GM23338 (cell line): ENCODE results near the gene TMC1. TPM values are rescaled to one million over a fixed set of nuclear protein-coding genes. Genes with fewer than 3 reads are reported as not detected.
"Not testable (repeated sequence)": the region's sequence is repeated elsewhere in the genome, so short reads cannot be mapped to it uniquely, and the experiment has no call there.

Experiments
- ATAC-seq: fragments of 200-7000 bp; cut with Tn5 transposase; 3 replicates; pipeline ENCODE4 v1.9.1; 2020
- DNase-seq: peaks from one replicate; pipeline ENCODE4 v3.0.0-alpha.2; 2015; ENCODE audit warnings: low spot score
- H2AFZ ChIP-seq: fragments of 200-600 bp; sonication (generic); 2 replicates; pipeline ENCODE4 v1.8.0; 2016; ENCODE audit warnings: antibody characterized with exemption, mild to moderate bottlenecking, moderate library complexity
- H3F3A ChIP-seq: fragments of 200-600 bp; sonication (generic); replicated peaks from 2 replicates; pipeline ENCODE4 v1.8.0; 2017; ENCODE audit warnings: antibody characterized with exemption, mixed run types, low read depth
- H3K27ac ChIP-seq: fragments of 200-600 bp; sonication (generic); 2 replicates; pipeline ENCODE4 v1.6.1; 2016; ENCODE audit warnings: low read depth
- H3K27me3 ChIP-seq: fragments of 200-600 bp; sonication (generic); 2 replicates; pipeline ENCODE4 v1.8.0; 2016; ENCODE audit warnings: mild to moderate bottlenecking, mixed run types, moderate library complexity; ENCODE audit not compliant: insufficient read depth
- H3K36me3 ChIP-seq: fragments of 200-600 bp; sonication (generic); 2 replicates; pipeline ENCODE4 v1.8.0; 2016; ENCODE audit warnings: mild to moderate bottlenecking; ENCODE audit not compliant: insufficient read depth
- H3K4me1 ChIP-seq: fragments of 200-600 bp; sonication (generic); 2 replicates; pipeline ENCODE4 v1.8.0; 2016; ENCODE audit warnings: mild to moderate bottlenecking, moderate library complexity; ENCODE audit not compliant: insufficient read depth
- H3K4me2 ChIP-seq: fragments of 200-600 bp; sonication (generic); 2 replicates; pipeline ENCODE4 v1.7.1; 2017; ENCODE audit warnings: mixed run types
- H3K4me3 ChIP-seq: fragments of 200-600 bp; sonication (generic); 2 replicates; pipeline ENCODE4 v1.6.1; 2016; ENCODE audit warnings: mixed run types
- H3K79me2 ChIP-seq: fragments of 200-600 bp; sonication (generic); replicated peaks from 2 replicates; pipeline ENCODE4 v1.8.0; 2017; ENCODE audit warnings: mild to moderate bottlenecking; ENCODE audit not compliant: insufficient read depth
- H3K9me2 ChIP-seq: fragments of 200-600 bp; sonication (generic); 2 replicates; pipeline ENCODE4 v1.8.0; 2017; ENCODE audit not compliant: insufficient read depth
- H4K20me1 ChIP-seq: fragments of 200-600 bp; sonication (generic); replicated peaks from 2 replicates; pipeline ENCODE4 v1.8.0; 2017; ENCODE audit warnings: mild to moderate bottlenecking; ENCODE audit not compliant: insufficient read depth
- H3K27ac Mint-ChIP-seq: 2 replicates; pipeline ENCODE4 v1.8.0; 2020; ENCODE audit warnings: inconsistent platforms, mild to moderate bottlenecking, moderate library complexity, mixed read lengths
- H3K27me3 Mint-ChIP-seq: 3 replicates; pipeline ENCODE4 v1.8.0; 2022; ENCODE audit warnings: low read depth, mild to moderate bottlenecking, moderate library complexity, mixed read lengths, inconsistent platforms; ENCODE audit not compliant: insufficient read depth, poor library complexity
- H3K36me3 Mint-ChIP-seq: 3 replicates; pipeline ENCODE4 v1.8.0; 2021; ENCODE audit warnings: low read depth, mild to moderate bottlenecking, inconsistent platforms, moderate library complexity, mixed read lengths
- H3K4me1 Mint-ChIP-seq: 3 replicates; pipeline ENCODE4 v1.8.0; 2020; ENCODE audit warnings: mild to moderate bottlenecking, inconsistent platforms, mixed read lengths
- H3K4me3 Mint-ChIP-seq: 3 replicates; pipeline ENCODE4 v1.8.0; 2021; ENCODE audit warnings: moderate library complexity, mild to moderate bottlenecking, inconsistent platforms, mixed read lengths
- H3K9me3 Mint-ChIP-seq: 3 replicates; pipeline ENCODE4 v1.8.0; 2020; ENCODE audit warnings: moderate library complexity, mild to moderate bottlenecking, inconsistent platforms, mixed read lengths
- CREB1 ChIP-seq: fragments of 250-450 bp; sonication (Bioruptor Pico); IDR thresholded peaks from 2 replicates; pipeline ENCODE4 v1.5.0; 2020; ENCODE audit warnings: low read depth, mild to moderate bottlenecking, moderate library complexity
- CTCF ChIP-seq, 2 experiments: fragments of 200-600 bp in 1 of 2; sonication (generic) in 1 of 2; conservative IDR thresholded peaks; 2 replicates each; pipeline versions ENCODE4 v1.5.1 to v1.6.1; 2016 to 2017; ENCODE audit warnings: antibody characterized with exemption in 2 of 2, low read depth in 2 of 2, mild to moderate bottlenecking in 2 of 2, moderate library complexity in 1 of 2
- ETS1 ChIP-seq: IDR thresholded peaks from 2 replicates; pipeline ENCODE4 v1.6.1; 2016; ENCODE audit warnings: antibody characterized with exemption
- EZH2phosphoT487 ChIP-seq: fragments of 200-600 bp; sonication (generic); IDR thresholded peaks from one replicate; pipeline ENCODE4 v1.8.1; 2018; ENCODE audit warnings: antibody characterized with exemption; ENCODE audit not compliant: unreplicated experiment
- JUNB ChIP-seq: IDR thresholded peaks from one replicate; pipeline ENCODE4 v1.6.1; 2016; ENCODE audit warnings: antibody characterized with exemption; ENCODE audit not compliant: unreplicated experiment
- POLR2AphosphoS5 ChIP-seq: IDR thresholded peaks from 2 replicates; pipeline ENCODE4 v1.6.1; 2016; ENCODE audit warnings: antibody characterized with exemption, low read depth
- STAT1 ChIP-seq: IDR thresholded peaks from one replicate; pipeline ENCODE4 v1.6.1; 2016; ENCODE audit warnings: antibody characterized with exemption; ENCODE audit not compliant: unreplicated experiment
- ZNF462 ChIP-seq: fragments of 250-450 bp; sonication (Bioruptor Pico); IDR thresholded peaks from 2 replicates; pipeline ENCODE4 v1.5.0; 2020; ENCODE audit warnings: mild to moderate bottlenecking, moderate library complexity
- polyA plus RNA-seq: library from polyadenylated mRNA; unstranded; fragments of >200 nt; fragmentation: Nextera tagmentation; extraction: Ambion mirVana; gene quantifications from 2 replicates; pipeline ENCODE4 v1.2.1, GENCODE V29; 2016
- total RNA-seq: library from RNA; depleted of rRNA; stranded (reverse); fragments of >200 nt; shearing (Covaris generic); gene quantifications from 2 replicates; pipeline ENCODE4 v1.2.3, GENCODE V29; 2014

TMC1 gene
- total and polyA plus RNA-seq, 2 experiments from 2014 or later: 0.61 to 1.2 TPM

GRCh38 chr9:72478966-72479365, 42.4 kb upstream of the TMC1 start (continued):
- TF ChIP-seq ZNF462 (no peak), EZH2phosphoT487 (no peak)

- H3K36me3 Mint-ChIP-seq, H3K27ac ChIP-seq, H3K27ac Mint-ChIP-seq, H4K20me1 ChIP-seq, H3K4me3 ChIP-seq, H3K9me3 Mint-ChIP-seq, DNase-seq, H3K4me3 Mint-ChIP-seq, H3K27me3 Mint-ChIP-seq, H3K4me2 ChIP-seq, H3K79me2 ChIP-seq, H3K4me1 ChIP-seq, H3K9me2 ChIP-seq, H3K36me3 ChIP-seq, ATAC-seq, H2AFZ ChIP-seq, H3K27me3 ChIP-seq, H3F3A ChIP-seq: not testable (repeated sequence)
- peaks cover 11% of the 10 kb centered on the region for H3K4me1 Mint-ChIP-seq
Measured at GRCh38 chr9:72480261-72480660, 41.1 kb upstream of the TMC1 start.

GRCh38 chr9:72480921-72481320, 40.5 kb upstream of the TMC1 start:
- H3K4me1 Mint-ChIP-seq: peaks cover 11% of the 10 kb centered on the region
- DNase-seq: no peak
- H3K4me3 Mint-ChIP-seq: no peak overlapping the region
- Histone ChIP-seq H3K79me2 (no peaks in the 10 kb centered on the region), H4K20me1 (no peaks in the 10 kb centered on the region), H2AFZ (no peak overlapping the region), H3K4me1 (0 out of 2 replicates have a peak, but pooled peaks cover 7% of the 10 kb centered on the region), H3K9me2 (0 out of 2 replicates have a peak, but pooled peaks cover 3% of the 10 kb centered on the region), H3F3A (no peaks in the 10 kb centered on the region), H3K27me3 (no peaks in the 10 kb centered on the region), H3K27ac (no peak overlapping the region), H3K4me2 (no peak overlapping the region), H3K36me3 (no peaks in the 10 kb centered on the region), H3K4me3 (no peak overlapping the region)
- no peaks in the 10 kb centered on the region; the same call in 2 of the 3 replicates for H3K9me3 Mint-ChIP-seq
- no peak for ATAC-seq
- H3K27me3 Mint-ChIP-seq: peaks cover 3% of the 10 kb centered on the region
- H3K27ac Mint-ChIP-seq: no peak overlapping the region
- H3K36me3 Mint-ChIP-seq: no peaks in the 10 kb centered on the region
- TF ChIP-seq CTCF (conservative IDR thresholded peaks at IDR 0.05; ENCODE audit: low read depth in 2 of 2) (no peak), ETS1 (no peak), POLR2AphosphoS5 (no peak), EZH2phosphoT487 (no peak), STAT1 (no peak), JUNB (no peak), CREB1 (CRISPR knock-in tag) (no peak)
